IMR-90 (cell line): Measurements from ENCODE around the gene TFPI. TPM values are rescaled to one million over a fixed set of nuclear protein-coding genes. Genes with fewer than 3 reads are reported as not detected.

Source experiments
- ATAC-seq: fragments of 200-7000 bp; cut with Tn5 transposase; 2 replicates; pipeline ENCODE4 v1.9.1; 2020; ENCODE audit warnings: low read depth, mild to moderate bottlenecking, moderate library complexity
- BruUV-seq: library from RNA; stranded (reverse); fragments of 400-500 nt; replicated peaks from 2 replicates; lab custom pipeline; 2021; lab: Mats Ljungman, UMichigan
- CTCF ChIA-PET: fragments of 300-600 bp; formaldehyde crosslinking; extraction: SDS; loops from one replicate; lab custom pipeline; 2021; ENCODE audit warnings: antibody characterized with exemption; lab: Yijun Ruan, JAX
- POLR2A ChIA-PET: fragments of 300-600 bp; sonication (Branson Sonifier 250); formaldehyde crosslinking; loops from one replicate; lab custom pipeline; 2022; ENCODE audit warnings: antibody characterized with exemption; ENCODE audit not compliant: unreplicated experiment; lab: Charles Lee
- DNase-seq: peaks from one replicate; pipeline ENCODE4 v3.0.0; 2013
- H2AFZ ChIP-seq: replicated peaks from 2 replicates; pipeline ENCODE3; 2013; ENCODE audit warnings: low read length, mild to moderate bottlenecking; ENCODE audit not compliant: poor library complexity
- H2AK5ac ChIP-seq: 2 replicates; pipeline ENCODE4 v1.6.1; 2013; ENCODE audit warnings: low read depth, low read length, inconsistent platforms
- H2AK9ac ChIP-seq: replicated peaks from 2 replicates; pipeline ENCODE3; 2013; ENCODE audit warnings: mild to moderate bottlenecking, low read depth, low read length, moderate library complexity; ENCODE audit not compliant: poor library complexity
- H2BK120ac ChIP-seq: 2 replicates; pipeline ENCODE4 v1.6.1; 2013; ENCODE audit warnings: low read depth, low read length, inconsistent platforms
- H2BK15ac ChIP-seq: 3 replicates; pipeline ENCODE4 v1.6.1; 2013; ENCODE audit warnings: low read depth, low read length, inconsistent platforms
- H2BK20ac ChIP-seq: 2 replicates; pipeline ENCODE4 v1.6.1; 2013; ENCODE audit warnings: low read depth, mild to moderate bottlenecking, inconsistent platforms, low read length, moderate library complexity
- H2BK5ac ChIP-seq: 2 replicates; pipeline ENCODE4 v1.6.1; 2013; ENCODE audit warnings: mild to moderate bottlenecking, low read depth, low read length, inconsistent platforms; ENCODE audit not compliant: poor library complexity, severe bottlenecking
- H3K14ac ChIP-seq: replicated peaks from 2 replicates; pipeline ENCODE4 v1.6.1; 2013; ENCODE audit warnings: low read depth, low read length, inconsistent platforms
- H3K18ac ChIP-seq: 2 replicates; pipeline ENCODE4 v1.6.1; 2013; ENCODE audit warnings: low read depth, low read length, control low read depth
- H3K23ac ChIP-seq: 2 replicates; pipeline ENCODE4 v1.6.1; 2013; ENCODE audit warnings: low read depth, low read length, inconsistent platforms
- H3K27ac ChIP-seq: 2 replicates; pipeline ENCODE4 v1.5.1; 2013; ENCODE audit warnings: mild to moderate bottlenecking, control low read depth, low read length; ENCODE audit not compliant: insufficient read depth
- H3K27me3 ChIP-seq: 2 replicates; pipeline ENCODE4 v1.6.1; 2013; ENCODE audit warnings: low read length; ENCODE audit not compliant: control insufficient read depth, insufficient read depth
- H3K36me3 ChIP-seq: 2 replicates; pipeline ENCODE4 v1.6.1; 2013; ENCODE audit warnings: low read length, mixed read lengths; ENCODE audit not compliant: control insufficient read depth, insufficient read depth
- H3K4ac ChIP-seq: 2 replicates; pipeline ENCODE4 v1.6.1; 2013; ENCODE audit warnings: low read depth, low read length, inconsistent platforms
- H3K4me1 ChIP-seq: 2 replicates; pipeline ENCODE4 v1.6.1; 2013; ENCODE audit warnings: low read length, mixed read lengths; ENCODE audit not compliant: control insufficient read depth, insufficient read depth
- H3K4me2 ChIP-seq: 2 replicates; pipeline ENCODE4 v1.6.1; 2013; ENCODE audit warnings: low read depth, mild to moderate bottlenecking, control low read depth, low read length, moderate library complexity
- H3K4me3 ChIP-seq: 2 replicates; pipeline ENCODE4 v1.5.1; 2013; ENCODE audit warnings: low read depth, mild to moderate bottlenecking, control low read depth, low read length, moderate library complexity; ENCODE audit not compliant: insufficient read depth
- H3K56ac ChIP-seq: 2 replicates; pipeline ENCODE4 v1.6.1; 2013; ENCODE audit warnings: low read length, inconsistent platforms; ENCODE audit not compliant: insufficient read depth; ENCODE audit errors: extremely low read depth
- H3K79me1 ChIP-seq, 2 experiments: 2 replicates each; pipeline ENCODE4 v1.6.1; 2013; ENCODE audit warnings: low read length in 2 of 2, inconsistent platforms in 1 of 2, low read depth in 1 of 2
- H3K9ac ChIP-seq: 2 replicates; pipeline ENCODE4 v1.6.1; 2013; ENCODE audit warnings: low read depth, low read length, control low read depth
- H3K9me1 ChIP-seq: 2 replicates; pipeline ENCODE4 v1.6.1; 2013; ENCODE audit warnings: low read length, inconsistent platforms; ENCODE audit not compliant: insufficient read depth
- H3K9me3 ChIP-seq: 2 replicates; pipeline ENCODE4 v1.6.1; 2013; ENCODE audit warnings: low read length; ENCODE audit not compliant: control insufficient read depth, insufficient read depth
- H4K20me1 ChIP-seq: 2 replicates; pipeline ENCODE4 v1.6.1; 2013; ENCODE audit warnings: low read length, inconsistent platforms; ENCODE audit not compliant: insufficient read depth
- H4K5ac ChIP-seq: 2 replicates; pipeline ENCODE4 v1.6.1; 2013; ENCODE audit warnings: mild to moderate bottlenecking, low read depth, low read length, control low read depth
- H4K8ac ChIP-seq, 2 experiments: 2 replicates each; pipeline ENCODE4 v1.6.1; 2013; ENCODE audit warnings: low read depth in 2 of 2, low read length in 2 of 2, control low read depth in 1 of 2, inconsistent platforms in 1 of 2
- H4K91ac ChIP-seq: 2 replicates; pipeline ENCODE4 v1.6.1; 2013; ENCODE audit warnings: low read depth, low read length, inconsistent platforms; ENCODE audit not compliant: insufficient read depth
- CEBPB ChIP-seq: IDR thresholded peaks from 2 replicates; pipeline ENCODE4 v1.6.1; 2012; ENCODE audit warnings: low read depth, low read length, improper control_type of control experiment
- CHD1 ChIP-seq: IDR thresholded peaks from 2 replicates; pipeline ENCODE4 v1.6.1; 2012; ENCODE audit warnings: low read depth, low read length, improper control_type of control experiment
- FOS ChIP-seq: fragments of 150-350 bp; IDR thresholded peaks from 2 replicates; pipeline ENCODE4 v1.6.1; 2016; ENCODE audit warnings: low read depth, low read length
- POLR2A ChIP-seq: IDR thresholded peaks from 2 replicates; pipeline ENCODE4 v1.6.1; 2012; ENCODE audit warnings: mild to moderate bottlenecking, low read depth, low read length
- USF2 ChIP-seq: fragments of 150-350 bp; IDR thresholded peaks from 2 replicates; pipeline ENCODE4 v1.6.1; 2017; ENCODE audit warnings: mild to moderate bottlenecking, antibody characterized with exemption, low read length, low read depth
- WGBS, 2 experiments: methylation state at CpG; one replicate each; pipeline versions ENCODE4 v1.1.5 to v1.1.7; 2013; ENCODE audit warnings: missing lambda C conversion rate in 2 of 2; ENCODE audit not compliant: insufficient read length in 1 of 2; ENCODE audit errors: extremely low coverage in 2 of 2; 5-methylcytosine and 5-hydroxymethylcytosine counted together
- dilution Hi-C: fragments of 300-500 bp; cut with HindIII; formaldehyde crosslinking; loops from one replicate; pipeline ENCODE4 v1.14.3; 2018; ENCODE audit warnings: low sequenced_read_pairs; ENCODE audit not compliant: unreplicated experiment
- in situ Hi-C: fragments of 300-500 bp; cut with MboI; formaldehyde crosslinking; loops from 3 replicates; pipeline ENCODE4 v1.14.3; 2019; ENCODE audit warnings: low sequenced_read_pairs, inconsistent platforms, mixed read lengths
- intact Hi-C: fragments of 100-400 bp; cut with micrococcal nuclease; formaldehyde crosslinking; loops from 2 replicates; pipeline ENCODE4 v1.10.0; 2022
- polyA plus RNA-seq, 3 experiments: library from polyadenylated mRNA; depleted of rRNA; stranded (reverse); fragments of >200 nt; gene quantifications; 2 replicates each; pipeline ENCODE4 v1.2.3, GENCODE V29; 2012; ENCODE audit warnings: low replicate concordance in 1 of 3
- total RNA-seq: library from RNA; depleted of rRNA; stranded (reverse); fragments of >200 nt; gene quantifications from 2 replicates; pipeline ENCODE4 v1.2.3, GENCODE V29; 2012
- TF ChIP-seq, protein P1 (sequence below): fragments of 150-350 bp; IDR thresholded peaks from 2 replicates; pipeline ENCODE4 v1.6.1; 2016; ENCODE audit warnings: low read depth, mild to moderate bottlenecking, low read length, moderate library complexity, borderline replicate concordance

TFPI gene
- total and polyA plus RNA-seq, 2 of the 4 experiments (the other 2 are of a cell fraction) = 33.9 to 83.0 TPM

- peaks cover 4% of the 10 kb centered on the region; the same call in 1 of the 2 replicates for H3K4me1 ChIP-seq
- peaks cover 16% of the 10 kb centered on the region for H3K36me3 ChIP-seq
- H3K27me3 ChIP-seq = no peaks in the 10 kb centered on the region
- H4K5ac ChIP-seq = no peak overlapping the region; the same call in 1 of the 2 replicates
- peak overlapping the region; percentile 52 for H2BK5ac ChIP-seq
- ChIA-PET CTCF (no interaction called here), POLR2A (no interaction called here)
- H3K9me3 ChIP-seq = no peaks in the 10 kb centered on the region; the same call in 1 of the 2 replicates
- no peak overlapping the region for H2AK9ac ChIP-seq
- intact Hi-C loops = no loop called here
- no peak overlapping the region for H2BK120ac ChIP-seq
- H3K79me1 ChIP-seq = peaks cover 17 to 47% of the 10 kb centered on the region in 2 experiments
- dilution Hi-C loops = no loop called here
- H2BK15ac ChIP-seq = no peak overlapping the region; the same call in 2 of the 3 replicates
- H2BK20ac ChIP-seq = no peak overlapping the region
- no peak overlapping the region for H3K4me3 ChIP-seq
- no peak overlapping the region for H4K91ac ChIP-seq
- H3K27ac ChIP-seq = no peak overlapping the region
- no peak overlapping the region for H4K8ac ChIP-seq
- no peak overlapping the region; the same call in 1 of the 2 replicates for H3K18ac ChIP-seq
- H3K4ac ChIP-seq = no peak overlapping the region
- in situ Hi-C loops = no loop called here
- no peaks in the 10 kb centered on the region for H3K9me1 ChIP-seq
- BruUV-seq = no TSS peak
- H3K4me2 ChIP-seq = no peak overlapping the region
- H3K23ac ChIP-seq = no peak overlapping the region
- H3K9ac ChIP-seq = no peak overlapping the region
- no CpG with 5 or more reads among the region's 3 CpGs for WGBS, 2 experiments
- TF ChIP-seq, protein P1, sequence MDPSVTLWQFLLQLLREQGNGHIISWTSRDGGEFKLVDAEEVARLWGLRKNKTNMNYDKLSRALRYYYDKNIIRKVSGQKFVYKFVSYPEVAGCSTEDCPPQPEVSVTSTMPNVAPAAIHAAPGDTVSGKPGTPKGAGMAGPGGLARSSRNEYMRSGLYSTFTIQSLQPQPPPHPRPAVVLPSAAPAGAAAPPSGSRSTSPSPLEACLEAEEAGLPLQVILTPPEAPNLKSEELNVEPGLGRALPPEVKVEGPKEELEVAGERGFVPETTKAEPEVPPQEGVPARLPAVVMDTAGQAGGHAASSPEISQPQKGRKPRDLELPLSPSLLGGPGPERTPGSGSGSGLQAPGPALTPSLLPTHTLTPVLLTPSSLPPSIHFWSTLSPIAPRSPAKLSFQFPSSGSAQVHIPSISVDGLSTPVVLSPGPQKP = no peak
- TF ChIP-seq USF2 = no peak
- no peak for TF ChIP-seq POLR2A
- TF ChIP-seq FOS = no peak
- TF ChIP-seq CEBPB = no peak
- no peak for TF ChIP-seq CHD1
- H3K14ac ChIP-seq = no peak overlapping the region
- H2AFZ ChIP-seq = no peak overlapping the region
- no peak overlapping the region for H3K56ac ChIP-seq
- H2AK5ac ChIP-seq = no peak overlapping the region
- ATAC-seq (no peak), DNase-seq (no peak)
- H4K20me1 ChIP-seq = peaks cover 9% of the 10 kb centered on the region
Observed at GRCh38 chr2:187529248-187529976, 24.8 kb downstream of the TFPI start.
